PC-3 (cell line): ENCODE data around the gene CDSN. TPM values are rescaled to one million over a fixed set of nuclear protein-coding genes. Genes with fewer than 3 reads are reported as not detected.

ENCODE experiments used
- ATAC-seq: fragments of 200-7000 bp; cut with Tn5 transposase; 2 replicates; pipeline ENCODE4 v1.9.1; 2020; ENCODE audit warnings: mild to moderate bottlenecking, moderate library complexity
- BruUV-seq: library from RNA; stranded (reverse); fragments of 400-500 nt; replicated peaks from 2 replicates; lab custom pipeline; 2021; lab: Mats Ljungman, UMichigan
- CTCF ChIA-PET: fragments of 300-600 bp; sonication (Branson Sonifier 250); formaldehyde crosslinking; loops from one replicate; lab custom pipeline; 2022; ENCODE audit warnings: antibody characterized with exemption; lab: Charles Lee
- POLR2A ChIA-PET: fragments of 300-600 bp; sonication (Branson Sonifier 250); formaldehyde crosslinking; loops from one replicate; lab custom pipeline; 2022; ENCODE audit warnings: antibody characterized with exemption; ENCODE audit not compliant: unreplicated experiment; lab: Charles Lee
- DNase-seq: peaks from one replicate; pipeline ENCODE4 v3.0.0-alpha.2; 2015
- H2AFZ ChIP-seq: fragments of 300-600 bp; sonication (generic); 2 replicates; pipeline ENCODE4 v1.6.0; 2016; ENCODE audit warnings: antibody characterized with exemption, low read length
- H3F3A ChIP-seq: fragments of 300-600 bp; sonication (generic); one replicate; pipeline ENCODE4 v1.6.0; 2017; ENCODE audit warnings: antibody characterized with exemption, low read length, control low read depth, mild to moderate bottlenecking; ENCODE audit not compliant: unreplicated experiment
- H3K27ac ChIP-seq: fragments of 300-600 bp; sonication (generic); 2 replicates; pipeline ENCODE4 v1.5.1; 2016; ENCODE audit warnings: mild to moderate bottlenecking, low read length
- H3K27me3 ChIP-seq: fragments of 300-600 bp; sonication (generic); 2 replicates; pipeline ENCODE4 v1.6.1; 2016; ENCODE audit warnings: low read length, mixed read lengths
- H3K36me3 ChIP-seq: fragments of 300-600 bp; sonication (generic); 2 replicates; pipeline ENCODE4 v1.6.1; 2016; ENCODE audit warnings: low read depth, mixed run types, low read length, mixed read lengths
- H3K4me1 ChIP-seq: fragments of 300-600 bp; sonication (generic); 2 replicates; pipeline ENCODE4 v1.5.1; 2016; ENCODE audit warnings: low read length; ENCODE audit not compliant: insufficient read depth
- H3K4me2 ChIP-seq: fragments of 300-600 bp; sonication (generic); 2 replicates; pipeline ENCODE4 v1.6.0; 2016; ENCODE audit warnings: low read length
- H3K4me3 ChIP-seq: fragments of 300-600 bp; sonication (generic); 2 replicates; pipeline ENCODE4 v1.5.1; 2016; ENCODE audit warnings: mild to moderate bottlenecking, low read length, mixed read lengths
- H3K79me2 ChIP-seq: fragments of 300-600 bp; sonication (generic); 2 replicates; pipeline ENCODE4 v1.6.1; 2017; ENCODE audit warnings: low read length, mixed read lengths
- H3K9ac ChIP-seq: fragments of 300-600 bp; sonication (generic); 2 replicates; pipeline ENCODE4 v1.6.0; 2016; ENCODE audit warnings: mild to moderate bottlenecking, low read length
- H3K9me2 ChIP-seq: fragments of 300-600 bp; sonication (generic); replicated peaks from 2 replicates; pipeline ENCODE4 v1.6.1; 2016; ENCODE audit warnings: mixed run types, low read length, mixed read lengths
- H3K9me3 ChIP-seq: fragments of 300-600 bp; sonication (generic); 2 replicates; pipeline ENCODE4 v1.6.1; 2016; ENCODE audit warnings: low read length, mixed read lengths
- H4K20me1 ChIP-seq: fragments of 300-600 bp; sonication (generic); 2 replicates; pipeline ENCODE4 v1.6.1; 2016; ENCODE audit warnings: low read length, mixed read lengths
- CTCF ChIP-seq: fragments of 300-600 bp; sonication (generic); conservative IDR thresholded peaks from 2 replicates; pipeline ENCODE4 v1.5.1; 2017; ENCODE audit warnings: antibody characterized with exemption, low read depth, mild to moderate bottlenecking, low read length
- EZH2 ChIP-seq: fragments of 300-600 bp; sonication (generic); IDR thresholded peaks from one replicate; pipeline ENCODE4 v1.6.1; 2017; ENCODE audit warnings: antibody characterized with exemption, mild to moderate bottlenecking, low read length; ENCODE audit not compliant: unreplicated experiment
- EZH2phosphoT487 ChIP-seq: fragments of 300-600 bp; sonication (generic); IDR thresholded peaks from 2 replicates; pipeline ENCODE4 v1.6.1; 2018; ENCODE audit warnings: mild to moderate bottlenecking, antibody characterized with exemption, low read length, borderline replicate concordance
- intact Hi-C: fragments of 100-400 bp; cut with micrococcal nuclease; formaldehyde crosslinking; loops from 2 replicates; pipeline ENCODE4 v1.9.0; 2023
- total RNA-seq: library from RNA; depleted of rRNA; stranded (reverse); fragments of >200 nt; gene quantifications from 2 replicates; pipeline ENCODE4 v1.2.3, GENCODE V29; 2014

The CDSN gene
- total RNA-seq, 1 experiment from 2014 or later = 0.55 TPM

- BruUV-seq = no TSS peak
- Histone ChIP-seq H4K20me1 (no peaks in the 10 kb centered on the region), H3K4me2 (peak overlapping the region; percentile 84), H3K27me3 (no peaks in the 10 kb centered on the region), H3K9ac (no peak overlapping the region), H3K9me3 (no peaks in the 10 kb centered on the region), H3K9me2 (no peaks in the 10 kb centered on the region), H3K36me3 (no peaks in the 10 kb centered on the region), H2AFZ (no peak overlapping the region), H3K4me1 (peaks cover 36% of the 10 kb centered on the region), H3K4me3 (no peak overlapping the region), H3F3A (no peaks in the 10 kb centered on the region), H3K79me2 (peaks cover 26% of the 10 kb centered on the region), H3K27ac (no peak overlapping the region)
- DNase-seq (no peak), ATAC-seq (no peak)
- intact Hi-C loops = loop anchor here (1.0 kb wide), 1 partner anchor 22 kb away; no protein-coding TSS in a partner anchor
- ChIA-PET CTCF (no interaction called here), POLR2A (no interaction called here)
- TF ChIP-seq EZH2 = no peak
- no peak for TF ChIP-seq CTCF
- no peak for TF ChIP-seq EZH2phosphoT487
Measured at GRCh38 chr6:31115941-31116560, 4.2 kb downstream of the CDSN start.

GRCh38 chr6:31114970-31115849, 5.0 kb downstream of the CDSN start:
- CTCF ChIA-PET = interaction anchor here (1.0 to 1.2 kb wide), 2 partner anchors 28 to 201 kb away, joined by 5 to 20 read pairs; partner anchors contain the start of gene VARS2
- TF ChIP-seq CTCF (peak; percentile 64), EZH2 (no peak), EZH2phosphoT487 (no peak)
- Histone ChIP-seq H3K9me3 (no peaks in the 10 kb centered on the region), H4K20me1 (no peaks in the 10 kb centered on the region), H3K27me3 (no peaks in the 10 kb centered on the region), H3K9me2 (no peaks in the 10 kb centered on the region), H3K36me3 (no peaks in the 10 kb centered on the region), H3K4me1 (peaks cover 36% of the 10 kb centered on the region), H3K79me2 (peaks cover 26% of the 10 kb centered on the region), H3K27ac (peak overlapping the region; percentile 90), H3F3A (no peaks in the 10 kb centered on the region), H3K9ac (peak overlapping the region; percentile 68), H2AFZ (peak overlapping the region; percentile 37), H3K4me3 (peak overlapping the region; percentile 62), H3K4me2 (peak overlapping the region; percentile 84)
- intact Hi-C loops = loop anchor here (1.0 kb wide), 1 partner anchor 21 kb away; no protein-coding TSS in a partner anchor
- ATAC-seq (peak; percentile 67), DNase-seq (peak; percentile 72)
- TSS peak; percentile 74 for BruUV-seq
- POLR2A ChIA-PET = interaction anchor here (0.6 kb wide), 1 partner anchor 28 kb away, joined by 4 read pairs; no protein-coding TSS in a partner anchor
